B cell (primary cell): ENCODE data around the gene SLN. TPM values are rescaled to one million over a fixed set of nuclear protein-coding genes. Genes with fewer than 3 reads are reported as not detected.

Experiments
- ATAC-seq: fragments of 200-7000 bp; cut with Tn5 transposase; one replicate; pipeline ENCODE4 v1.10.0; 2021; ENCODE audit warnings: low read depth, mild to moderate bottlenecking, moderate number of reproducible peaks, moderate library complexity
- CTCF ChIA-PET: fragments of 350-600 bp; sonication (Branson Sonifier 250); formaldehyde crosslinking; loops from one replicate; lab custom pipeline; 2021; ENCODE audit warnings: antibody characterized with exemption, inconsistent platforms; lab: Charles Lee
- POLR2A ChIA-PET: fragments of 350-600 bp; sonication (Branson Sonifier 250); formaldehyde crosslinking; loops from one replicate; lab custom pipeline; 2021; ENCODE audit warnings: antibody characterized with exemption; lab: Charles Lee
- DNase-seq: peaks from one replicate; pipeline ENCODE4 v3.0.0; 2013
- H2AFZ ChIP-seq: 2 replicates; pipeline ENCODE4 v1.6.1; 2012; ENCODE audit warnings: mild to moderate bottlenecking, low read depth, low read length; ENCODE audit not compliant: insufficient read depth, poor library complexity, severe bottlenecking
- H3K27ac ChIP-seq, 2 donors: 1 replicate in 1 of 2; 2 replicates in 1 of 2; pipeline ENCODE4 v1.5.1; 2012 to 2013; ENCODE audit warnings: low read length in 2 of 2, mild to moderate bottlenecking in 2 of 2, moderate library complexity in 1 of 2
- H3K27me3 ChIP-seq, 4 experiments: fragments of 200-600 bp in 1 of 4; sonication (generic) in 1 of 4; replicated peaks in 1 of 4; 1 replicate in 2 of 4; 2 replicates in 2 of 4; pipeline versions ENCODE4 v1.6.1 to v1.7.0; 2013 to 2016; ENCODE audit warnings: low read length in 3 of 4, mild to moderate bottlenecking in 2 of 4, mixed read lengths in 1 of 4, moderate library complexity in 1 of 4; ENCODE audit not compliant: insufficient read depth in 4 of 4, control insufficient read depth in 3 of 4; ENCODE audit errors: control extremely low read depth in 1 of 4
- H3K36me3 ChIP-seq, 2 experiments: replicated peaks in 1 of 2; 1 replicate in 1 of 2; 2 replicates in 1 of 2; pipeline versions ENCODE4 v1.6.1 to v1.7.1; 2013; ENCODE audit warnings: low read length in 1 of 2; ENCODE audit not compliant: insufficient read depth in 2 of 2, control insufficient read depth in 1 of 2; ENCODE audit errors: control extremely low read depth in 1 of 2, extremely low read depth in 1 of 2
- H3K4me1 ChIP-seq, 2 donors: fragments of 200-600 bp in 1 of 2; sonication (generic) in 1 of 2; 1 replicate in 1 of 2; 2 replicates in 1 of 2; pipeline versions ENCODE4 v1.5.1 to v1.6.1; 2013 to 2017; ENCODE audit warnings: low read length in 2 of 2; ENCODE audit not compliant: control insufficient read depth in 2 of 2, insufficient read depth in 2 of 2
- H3K4me2 ChIP-seq: replicated peaks from 2 replicates; pipeline ENCODE3; 2012; ENCODE audit warnings: mild to moderate bottlenecking, low read depth, low read length; ENCODE audit not compliant: poor library complexity, severe bottlenecking
- H3K4me3 ChIP-seq, 5 experiments: fragments of 200-600 bp in 1 of 5; sonication (generic) in 1 of 5; 1 replicate in 3 of 5; 2 replicates in 2 of 5; pipeline versions ENCODE4 v1.5.1 to v1.7.0; 2011 to 2016; ENCODE audit warnings: low read length in 4 of 5, mild to moderate bottlenecking in 4 of 5, low read depth in 2 of 5, control low read depth in 1 of 5, moderate library complexity in 1 of 5; ENCODE audit not compliant: insufficient read depth in 1 of 5; ENCODE audit errors: control extremely low read depth in 1 of 5, extremely low read depth in 1 of 5
- H3K79me2 ChIP-seq: fragments of 200-600 bp; sonication (generic); one replicate; pipeline ENCODE4 v1.6.0; 2016; ENCODE audit warnings: low read length; ENCODE audit not compliant: control insufficient read depth, insufficient read depth
- H3K9ac ChIP-seq: fragments of 200-600 bp; sonication (generic); 2 replicates; pipeline ENCODE4 v1.6.1; 2017; ENCODE audit warnings: mild to moderate bottlenecking, low read length, moderate library complexity
- H3K9me3 ChIP-seq, 3 donors: one replicate each; pipeline versions ENCODE4 v1.6.1 to v1.7.1; 2013; ENCODE audit warnings: low read length in 2 of 3; ENCODE audit not compliant: control insufficient read depth in 2 of 3, insufficient read depth in 1 of 3; ENCODE audit errors: control extremely low read depth in 1 of 3
- H4K20me1 ChIP-seq: 2 replicates; pipeline ENCODE4 v1.6.0; 2012; ENCODE audit warnings: mild to moderate bottlenecking, low read length; ENCODE audit not compliant: insufficient read depth, control insufficient read depth, poor library complexity, severe bottlenecking
- H3K27ac Mint-ChIP-seq: one replicate; pipeline ENCODE4 v1.8.0; 2021; ENCODE audit warnings: mixed read lengths
- H3K27me3 Mint-ChIP-seq: one replicate; pipeline ENCODE4 v1.8.0; 2021; ENCODE audit warnings: mixed read lengths
- H3K4me1 Mint-ChIP-seq: one replicate; pipeline ENCODE4 v1.8.0; 2021; ENCODE audit warnings: mixed read lengths
- H3K4me3 Mint-ChIP-seq: one replicate; pipeline ENCODE4 v1.8.0; 2021; ENCODE audit warnings: mixed read lengths
- H3K9me3 Mint-ChIP-seq: one replicate; pipeline ENCODE4 v1.8.0; 2022; ENCODE audit warnings: mixed read lengths; ENCODE audit not compliant: insufficient read depth
- EZH2 ChIP-seq: IDR thresholded peaks from 2 replicates; pipeline ENCODE4 v1.6.1; 2012; ENCODE audit warnings: borderline replicate concordance, low read depth, mild to moderate bottlenecking, moderate library complexity, low read length; ENCODE audit not compliant: insufficient read depth, poor library complexity, severe bottlenecking
- WGBS: methylation state at CpG from one replicate; pipeline ENCODE4 v1.1.5; 2013; ENCODE audit warnings: missing lambda C conversion rate; ENCODE audit not compliant: insufficient coverage; 5-methylcytosine and 5-hydroxymethylcytosine counted together
- intact Hi-C: fragments of 100-400 bp; cut with micrococcal nuclease; formaldehyde crosslinking; loops from one replicate; pipeline ENCODE4 v1.10.0; 2022
- polyA plus RNA-seq: library from polyadenylated mRNA; depleted of rRNA; stranded (reverse); fragments of >200 nt; gene quantifications from 2 replicates; pipeline ENCODE4 v1.2.3, GENCODE V29; 2012
- total RNA-seq, 2 donors: library from RNA; stranded (reverse); fragments of 120-200 nt in 1 of 2; gene quantifications; 1 replicate in 1 of 2; 2 replicates in 1 of 2; pipeline versions ENCODE4 v1.2.3 to v1.2.4, GENCODE V29; 2013 to 2022
- TF ChIP-seq, protein P1 (sequence below): fragments of 200-600 bp; IDR thresholded peaks from one replicate; pipeline ENCODE4 v1.8.0; 2022; ENCODE audit warnings: antibody characterized with exemption, mild to moderate bottlenecking

SLN gene
- total and polyA plus RNA-seq, 2 donors (not counting 1 experiment from before 2014, with no cell fraction given), result not detected

DNA sequence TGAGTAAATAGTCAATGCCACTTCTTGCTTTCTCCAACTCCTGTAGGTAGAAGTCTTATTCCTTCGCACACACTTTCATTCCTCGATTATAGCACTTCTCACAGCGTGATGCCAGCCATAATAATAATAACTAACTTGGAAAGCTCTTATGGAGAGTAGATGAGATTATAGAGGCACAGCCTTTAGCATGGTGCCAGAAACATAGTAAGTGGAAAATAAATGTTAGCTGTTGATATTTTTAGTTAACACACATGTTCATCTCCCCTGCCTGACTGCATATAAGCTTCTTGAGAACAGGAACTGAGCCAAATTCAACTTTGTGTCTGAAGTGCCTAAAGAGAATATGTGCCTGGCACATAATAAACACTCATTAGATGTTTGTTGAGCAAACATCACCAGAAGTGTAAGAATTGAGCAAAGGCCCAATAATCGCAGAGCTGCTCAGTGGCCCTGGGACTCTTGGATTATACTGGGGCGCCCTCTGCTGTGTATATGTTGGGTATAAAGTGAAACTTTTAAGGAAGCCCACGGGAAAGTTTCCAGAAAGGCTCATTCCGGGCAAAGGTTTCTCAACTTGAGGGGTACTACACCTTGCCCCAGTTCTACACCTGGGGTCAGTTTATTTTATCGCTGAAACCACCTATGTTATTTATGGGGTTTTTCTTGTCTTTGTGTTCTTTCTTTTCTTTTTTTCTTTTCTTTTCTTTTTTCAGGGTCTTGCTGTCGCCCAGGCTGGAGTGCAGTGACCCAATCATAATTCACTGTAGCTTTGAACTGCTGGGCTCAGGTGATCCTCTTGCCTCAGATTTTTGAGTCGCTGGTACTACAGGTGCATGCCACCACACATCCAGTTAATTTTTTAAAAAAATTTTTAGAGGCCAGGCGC lies 22.3 kb downstream of the SLN start:
- H3K79me2 ChIP-seq, result no peaks in the 10 kb centered on the region
- no peak overlapping the region for H3K9ac ChIP-seq
- peak; percentile 63 for DNase-seq
- H4K20me1 ChIP-seq, result no peaks in the 10 kb centered on the region
- H3K9me3 ChIP-seq, result no peaks in the 10 kb centered on the region
- H3K36me3 ChIP-seq, result no peaks in the 10 kb centered on the region
- H2AFZ ChIP-seq, result peak overlapping the region; percentile 38
- no peak overlapping the region for H3K4me3 Mint-ChIP-seq
- H3K4me2 ChIP-seq, result no peak overlapping the region
- H3K27ac Mint-ChIP-seq, result no peak overlapping the region
- intact Hi-C loops, result loop anchor here (1.0 to 10.0 kb wide), 4 partner anchors 113 to 1535 kb away; no protein-coding TSS in a partner anchor
- no peaks in the 10 kb centered on the region for H3K9me3 Mint-ChIP-seq
- ATAC-seq, result peak; percentile 57
- ChIA-PET POLR2A (no interaction called here), CTCF (interaction anchor here (0.6 to 4.5 kb wide), 20 partner anchors 9 to 1533 kb away, joined by 3 to 73 read pairs (median 4); partner anchors contain the start of gene ALKBH8)
- TF ChIP-seq EZH2, result no peak
- TF ChIP-seq, protein P1, sequence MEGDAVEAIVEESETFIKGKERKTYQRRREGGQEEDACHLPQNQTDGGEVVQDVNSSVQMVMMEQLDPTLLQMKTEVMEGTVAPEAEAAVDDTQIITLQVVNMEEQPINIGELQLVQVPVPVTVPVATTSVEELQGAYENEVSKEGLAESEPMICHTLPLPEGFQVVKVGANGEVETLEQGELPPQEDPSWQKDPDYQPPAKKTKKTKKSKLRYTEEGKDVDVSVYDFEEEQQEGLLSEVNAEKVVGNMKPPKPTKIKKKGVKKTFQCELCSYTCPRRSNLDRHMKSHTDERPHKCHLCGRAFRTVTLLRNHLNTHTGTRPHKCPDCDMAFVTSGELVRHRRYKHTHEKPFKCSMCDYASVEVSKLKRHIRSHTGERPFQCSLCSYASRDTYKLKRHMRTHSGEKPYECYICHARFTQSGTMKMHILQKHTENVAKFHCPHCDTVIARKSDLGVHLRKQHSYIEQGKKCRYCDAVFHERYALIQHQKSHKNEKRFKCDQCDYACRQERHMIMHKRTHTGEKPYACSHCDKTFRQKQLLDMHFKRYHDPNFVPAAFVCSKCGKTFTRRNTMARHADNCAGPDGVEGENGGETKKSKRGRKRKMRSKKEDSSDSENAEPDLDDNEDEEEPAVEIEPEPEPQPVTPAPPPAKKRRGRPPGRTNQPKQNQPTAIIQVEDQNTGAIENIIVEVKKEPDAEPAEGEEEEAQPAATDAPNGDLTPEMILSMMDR, result peak; percentile 64
- no peak overlapping the region for H3K27ac ChIP-seq
- peaks cover 21% of the 10 kb centered on the region for H3K27me3 Mint-ChIP-seq
- H3K4me1 Mint-ChIP-seq, result no peaks in the 10 kb centered on the region
- H3K4me1 ChIP-seq, result no peaks in the 10 kb centered on the region
- 41% methylated on average over 6 of the region's 11 CpGs for WGBS
- H3K4me3 ChIP-seq, result no peak overlapping the region
- no peaks in the 10 kb centered on the region for H3K27me3 ChIP-seq

DNA sequence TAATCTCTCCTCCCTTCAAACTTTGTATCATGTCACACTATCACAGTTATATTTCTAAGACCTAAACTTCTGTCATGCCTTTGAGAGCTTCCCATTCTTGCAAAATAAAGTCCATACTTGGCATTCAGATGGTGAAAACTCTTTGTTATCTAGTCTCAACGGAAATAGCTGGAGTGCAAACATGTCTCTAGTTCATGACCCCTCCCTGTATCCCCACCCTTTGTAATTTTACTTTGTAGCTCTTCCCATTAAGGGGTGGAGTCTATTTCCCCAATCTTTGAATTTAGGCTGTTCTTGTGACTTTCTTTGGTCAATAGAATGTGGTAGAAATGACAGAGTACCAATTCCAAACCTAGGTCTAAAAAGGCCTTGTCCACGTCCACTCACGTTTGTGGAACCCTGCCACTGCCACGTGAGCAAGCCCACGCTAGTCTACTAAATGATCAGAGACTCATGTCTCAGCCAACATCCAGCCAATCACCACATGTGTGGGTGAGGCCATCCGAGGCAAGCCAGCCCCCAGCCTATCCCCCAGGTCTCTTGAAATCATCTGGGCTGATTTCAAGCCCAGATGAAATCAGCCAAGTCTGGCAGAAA lies 23.4 kb downstream of the SLN start:
- TF ChIP-seq, protein P1, result no peak
- no peak for TF ChIP-seq EZH2
- Mint-ChIP-seq H3K4me3 (no peak overlapping the region), H3K4me1 (no peaks in the 10 kb centered on the region), H3K9me3 (no peaks in the 10 kb centered on the region), H3K27me3 (peaks cover 20% of the 10 kb centered on the region), H3K27ac (no peak overlapping the region)
- Histone ChIP-seq H2AFZ (no peak overlapping the region), H4K20me1 (no peaks in the 10 kb centered on the region), H3K27me3 (no peaks in the 10 kb centered on the region), H3K79me2 (no peaks in the 10 kb centered on the region), H3K36me3 (no peaks in the 10 kb centered on the region), H3K4me3 (no peak overlapping the region), H3K4me1 (no peaks in the 10 kb centered on the region), H3K4me2 (no peak overlapping the region), H3K9ac (no peak overlapping the region), H3K9me3 (no peaks in the 10 kb centered on the region), H3K27ac (no peak overlapping the region)
- no peak for ATAC-seq
- ChIA-PET CTCF (interaction anchor here (1.1 to 4.5 kb wide), 10 partner anchors 10 to 212 kb away, joined by 3 to 73 read pairs (median 6); partner anchors contain the start of gene ALKBH8), POLR2A (no interaction called here)
- no peak for DNase-seq
- intact Hi-C loops, result no loop called here
- WGBS, result 82% methylated on average over 5 of the region's 6 CpGs
